PC-3 (cell line): ENCODE measurements around the gene SLC11A2. TPM values are rescaled to one million over a fixed set of nuclear protein-coding genes. Genes with fewer than 3 reads are reported as not detected.

Source experiments
- ATAC-seq: fragments of 200-7000 bp; cut with Tn5 transposase; 2 replicates; pipeline ENCODE4 v1.9.1; 2020; ENCODE audit warnings: mild to moderate bottlenecking, moderate library complexity
- BruUV-seq: library from RNA; stranded (reverse); fragments of 400-500 nt; replicated peaks from 2 replicates; lab custom pipeline; 2021; lab: Mats Ljungman, UMichigan
- CTCF ChIA-PET: fragments of 300-600 bp; sonication (Branson Sonifier 250); formaldehyde crosslinking; loops from one replicate; lab custom pipeline; 2022; ENCODE audit warnings: antibody characterized with exemption; lab: Charles Lee
- POLR2A ChIA-PET: fragments of 300-600 bp; sonication (Branson Sonifier 250); formaldehyde crosslinking; loops from one replicate; lab custom pipeline; 2022; ENCODE audit warnings: antibody characterized with exemption; ENCODE audit not compliant: unreplicated experiment; lab: Charles Lee
- DNase-seq: peaks from one replicate; pipeline ENCODE4 v3.0.0-alpha.2; 2015
- H2AFZ ChIP-seq: fragments of 300-600 bp; sonication (generic); 2 replicates; pipeline ENCODE4 v1.6.0; 2016; ENCODE audit warnings: antibody characterized with exemption, low read length
- H3F3A ChIP-seq: fragments of 300-600 bp; sonication (generic); one replicate; pipeline ENCODE4 v1.6.0; 2017; ENCODE audit warnings: antibody characterized with exemption, low read length, control low read depth, mild to moderate bottlenecking; ENCODE audit not compliant: unreplicated experiment
- H3K27ac ChIP-seq: fragments of 300-600 bp; sonication (generic); 2 replicates; pipeline ENCODE4 v1.5.1; 2016; ENCODE audit warnings: mild to moderate bottlenecking, low read length
- H3K27me3 ChIP-seq: fragments of 300-600 bp; sonication (generic); 2 replicates; pipeline ENCODE4 v1.6.1; 2016; ENCODE audit warnings: low read length, mixed read lengths
- H3K36me3 ChIP-seq: fragments of 300-600 bp; sonication (generic); 2 replicates; pipeline ENCODE4 v1.6.1; 2016; ENCODE audit warnings: low read depth, mixed run types, low read length, mixed read lengths
- H3K4me1 ChIP-seq: fragments of 300-600 bp; sonication (generic); 2 replicates; pipeline ENCODE4 v1.5.1; 2016; ENCODE audit warnings: low read length; ENCODE audit not compliant: insufficient read depth
- H3K4me2 ChIP-seq: fragments of 300-600 bp; sonication (generic); 2 replicates; pipeline ENCODE4 v1.6.0; 2016; ENCODE audit warnings: low read length
- H3K4me3 ChIP-seq: fragments of 300-600 bp; sonication (generic); 2 replicates; pipeline ENCODE4 v1.5.1; 2016; ENCODE audit warnings: mild to moderate bottlenecking, low read length, mixed read lengths
- H3K79me2 ChIP-seq: fragments of 300-600 bp; sonication (generic); 2 replicates; pipeline ENCODE4 v1.6.1; 2017; ENCODE audit warnings: low read length, mixed read lengths
- H3K9ac ChIP-seq: fragments of 300-600 bp; sonication (generic); 2 replicates; pipeline ENCODE4 v1.6.0; 2016; ENCODE audit warnings: mild to moderate bottlenecking, low read length
- H3K9me2 ChIP-seq: fragments of 300-600 bp; sonication (generic); replicated peaks from 2 replicates; pipeline ENCODE4 v1.6.1; 2016; ENCODE audit warnings: mixed run types, low read length, mixed read lengths
- H3K9me3 ChIP-seq: fragments of 300-600 bp; sonication (generic); 2 replicates; pipeline ENCODE4 v1.6.1; 2016; ENCODE audit warnings: low read length, mixed read lengths
- H4K20me1 ChIP-seq: fragments of 300-600 bp; sonication (generic); 2 replicates; pipeline ENCODE4 v1.6.1; 2016; ENCODE audit warnings: low read length, mixed read lengths
- CTCF ChIP-seq: fragments of 300-600 bp; sonication (generic); conservative IDR thresholded peaks from 2 replicates; pipeline ENCODE4 v1.5.1; 2017; ENCODE audit warnings: antibody characterized with exemption, low read depth, mild to moderate bottlenecking, low read length
- EZH2 ChIP-seq: fragments of 300-600 bp; sonication (generic); IDR thresholded peaks from one replicate; pipeline ENCODE4 v1.6.1; 2017; ENCODE audit warnings: antibody characterized with exemption, mild to moderate bottlenecking, low read length; ENCODE audit not compliant: unreplicated experiment
- EZH2phosphoT487 ChIP-seq: fragments of 300-600 bp; sonication (generic); IDR thresholded peaks from 2 replicates; pipeline ENCODE4 v1.6.1; 2018; ENCODE audit warnings: mild to moderate bottlenecking, antibody characterized with exemption, low read length, borderline replicate concordance
- intact Hi-C: fragments of 100-400 bp; cut with micrococcal nuclease; formaldehyde crosslinking; loops from 2 replicates; pipeline ENCODE4 v1.9.0; 2023
- total RNA-seq: library from RNA; depleted of rRNA; stranded (reverse); fragments of >200 nt; gene quantifications from 2 replicates; pipeline ENCODE4 v1.2.3, GENCODE V29; 2014

The SLC11A2 gene
- total RNA-seq, 1 experiment from 2014 or later, result 38.8 TPM

DNA sequence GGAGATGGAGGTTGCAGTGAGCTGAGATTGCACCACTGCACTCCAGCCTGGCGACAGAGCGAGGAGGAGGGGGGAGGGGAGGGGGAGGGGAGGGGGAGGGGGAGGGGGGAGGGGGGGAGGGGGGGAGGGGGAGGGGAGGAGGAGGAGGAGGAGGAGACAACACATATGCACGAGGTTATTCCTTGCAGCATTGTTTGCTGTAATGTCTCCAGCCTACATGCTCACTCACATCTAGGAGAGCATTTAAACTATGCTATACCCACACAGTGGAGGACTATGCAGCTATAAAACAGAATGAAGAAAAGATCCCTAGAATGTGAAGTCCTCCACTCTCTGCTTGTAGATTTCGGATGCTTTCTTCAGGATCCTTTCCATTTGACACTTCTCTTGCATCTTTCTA, 77.4 kb downstream of the SLC11A2 start:
- H2AFZ ChIP-seq, result no peak overlapping the region
- no peak overlapping the region for H3K27ac ChIP-seq
- DNase-seq (no peak), ATAC-seq (no peak)
- H3K4me2 ChIP-seq, result no peak overlapping the region
- no peak overlapping the region for H3K9ac ChIP-seq
- H3K79me2 ChIP-seq, result no peaks in the 10 kb centered on the region
- no peaks in the 10 kb centered on the region for H4K20me1 ChIP-seq
- no peaks in the 10 kb centered on the region for H3K36me3 ChIP-seq
- intact Hi-C loops, result no loop called here
- H3K9me2 ChIP-seq, result no peaks in the 10 kb centered on the region
- no peaks in the 10 kb centered on the region for H3K4me1 ChIP-seq
- ChIA-PET POLR2A (no interaction called here), CTCF (no interaction called here)
- no peaks in the 10 kb centered on the region for H3F3A ChIP-seq
- no peaks in the 10 kb centered on the region for H3K27me3 ChIP-seq
- no TSS peak for BruUV-seq
- H3K4me3 ChIP-seq, result no peak overlapping the region
- H3K9me3 ChIP-seq, result no peaks in the 10 kb centered on the region
- TF ChIP-seq EZH2 (no peak), CTCF (no peak), EZH2phosphoT487 (no peak)

DNA sequence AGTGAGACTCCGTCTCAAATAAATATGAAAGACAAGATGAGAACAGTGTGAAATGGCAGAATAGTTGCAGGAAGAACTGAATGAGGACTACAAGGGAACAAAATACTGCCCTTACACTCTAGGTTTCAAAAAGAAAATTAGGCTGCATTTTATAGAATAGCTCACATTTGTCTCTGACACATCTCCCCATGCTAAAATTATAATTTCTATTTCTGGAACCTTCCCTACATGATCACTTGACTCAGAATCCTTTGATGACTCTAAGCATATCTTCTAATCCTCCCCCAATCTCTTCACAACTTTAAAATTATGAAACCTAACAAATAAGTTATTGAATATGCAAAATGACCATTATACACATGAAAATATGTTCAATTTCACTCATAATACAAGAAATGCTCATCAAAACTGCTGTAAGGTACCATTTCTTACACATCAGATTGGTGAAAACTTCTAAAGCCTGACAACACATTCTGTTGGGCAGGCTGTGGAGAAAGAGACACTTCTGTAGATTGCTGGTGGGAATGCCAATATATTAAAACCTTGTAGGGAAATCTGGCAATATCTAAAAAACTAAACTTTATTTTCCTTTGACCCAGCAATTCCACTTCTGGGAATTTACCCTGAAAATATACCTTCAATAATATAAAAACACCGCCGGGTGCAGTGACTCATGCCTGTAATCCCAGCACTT, 78.1 kb downstream of the SLC11A2 start:
- H3K4me2 ChIP-seq, result no peak overlapping the region
- ATAC-seq (no peak), DNase-seq (no peak)
- intact Hi-C loops, result no loop called here
- H3K79me2 ChIP-seq, result no peaks in the 10 kb centered on the region
- H3K27ac ChIP-seq, result no peak overlapping the region
- H3F3A ChIP-seq, result no peaks in the 10 kb centered on the region
- H3K4me3 ChIP-seq, result no peak overlapping the region
- no peaks in the 10 kb centered on the region for H3K27me3 ChIP-seq
- TF ChIP-seq EZH2phosphoT487, result no peak
- no peak for TF ChIP-seq EZH2
- no peak for TF ChIP-seq CTCF
- H2AFZ ChIP-seq, result no peak overlapping the region
- no peaks in the 10 kb centered on the region for H3K4me1 ChIP-seq
- ChIA-PET POLR2A (no interaction called here), CTCF (no interaction called here)
- H3K9me3 ChIP-seq, result no peaks in the 10 kb centered on the region
- H3K9me2 ChIP-seq, result no peaks in the 10 kb centered on the region
- no TSS peak for BruUV-seq
- H3K9ac ChIP-seq, result no peak overlapping the region
- no peaks in the 10 kb centered on the region for H3K36me3 ChIP-seq
- no peaks in the 10 kb centered on the region for H4K20me1 ChIP-seq

DNA sequence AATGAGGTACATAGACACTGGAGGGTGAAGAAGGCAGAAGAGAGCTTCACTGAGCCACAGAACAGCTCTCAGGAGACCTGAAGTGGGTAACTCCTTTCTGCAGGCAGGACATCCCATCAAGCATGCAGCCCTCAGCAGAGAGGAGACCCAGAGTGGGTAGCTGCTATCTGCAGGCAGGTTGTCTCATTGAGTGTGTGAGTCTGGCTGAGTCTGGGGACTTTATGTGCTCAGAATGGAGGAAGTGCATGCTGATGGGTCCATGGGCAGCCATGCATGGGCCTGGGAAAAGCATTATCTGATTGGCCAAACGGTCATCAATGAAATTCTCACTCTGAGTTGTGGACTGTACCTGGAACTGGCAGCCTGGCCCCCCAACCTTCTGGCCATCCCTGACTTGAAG, 88.5 kb downstream of the SLC11A2 start:
- H3K27ac ChIP-seq, result no peak overlapping the region
- TF ChIP-seq EZH2 (no peak), EZH2phosphoT487 (no peak), CTCF (no peak)
- H3K27me3 ChIP-seq, result no peaks in the 10 kb centered on the region
- H2AFZ ChIP-seq, result no peak overlapping the region
- no TSS peak for BruUV-seq
- 0 out of 2 replicates have a peak, but pooled peaks cover 5% of the 10 kb centered on the region for H3K4me1 ChIP-seq
- POLR2A ChIA-PET, result no interaction called here
- no peaks in the 10 kb centered on the region for H3K36me3 ChIP-seq
- CTCF ChIA-PET, result no interaction called here
- no peaks in the 10 kb centered on the region for H3K9me3 ChIP-seq
- H4K20me1 ChIP-seq, result no peaks in the 10 kb centered on the region
- no peaks in the 10 kb centered on the region for H3K9me2 ChIP-seq
- H3K9ac ChIP-seq, result no peak overlapping the region
- intact Hi-C loops, result no loop called here
- no peak overlapping the region for H3K4me3 ChIP-seq
- no peaks in the 10 kb centered on the region for H3K79me2 ChIP-seq
- no peak overlapping the region for H3K4me2 ChIP-seq
- no peaks in the 10 kb centered on the region for H3F3A ChIP-seq
- ATAC-seq (no peak), DNase-seq (no peak)
